NCI-H510A treated with DMSO at 0.1 percent for 48 hours (cell line): ENCODE data around the gene OMP.

ENCODE experiments used
- DNase-seq: peaks from one replicate; lab custom pipeline; 2025; lab: John Stamatoyannopoulos, UW

Gene OMP

DNA sequence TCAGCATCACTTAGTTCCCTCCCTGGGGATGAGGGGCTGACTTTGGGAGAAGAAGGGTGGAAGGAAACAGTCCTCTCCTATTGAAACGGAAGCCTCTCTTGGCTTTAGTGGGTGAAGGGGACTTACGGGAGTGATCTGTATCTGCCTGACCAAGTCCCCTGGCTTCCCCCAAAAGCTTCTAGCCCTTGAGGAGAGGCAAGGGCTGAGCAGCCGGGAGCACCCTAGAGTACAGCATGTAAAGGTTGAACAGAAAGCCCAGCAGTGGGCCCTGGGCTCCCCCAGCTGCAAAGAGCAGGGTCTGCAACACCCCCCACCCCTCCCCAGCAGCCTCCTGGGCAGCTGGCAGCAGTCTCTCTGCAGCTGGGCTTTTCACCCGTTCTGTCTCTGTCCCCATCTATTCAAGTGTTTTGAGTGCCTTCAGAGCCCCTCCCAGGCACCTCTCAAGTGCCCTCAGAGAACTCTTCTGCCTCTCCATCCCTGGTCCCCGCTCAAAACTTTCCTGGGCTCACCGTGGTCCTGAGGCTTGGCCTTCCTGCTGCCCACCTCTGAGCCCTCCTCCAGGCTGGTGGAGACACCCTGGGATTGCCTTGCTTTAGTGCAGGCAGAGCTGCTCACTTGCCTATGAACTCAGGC, 33.2 kb upstream of the OMP start:
- peak; percentile 50 for DNase-seq

DNA sequence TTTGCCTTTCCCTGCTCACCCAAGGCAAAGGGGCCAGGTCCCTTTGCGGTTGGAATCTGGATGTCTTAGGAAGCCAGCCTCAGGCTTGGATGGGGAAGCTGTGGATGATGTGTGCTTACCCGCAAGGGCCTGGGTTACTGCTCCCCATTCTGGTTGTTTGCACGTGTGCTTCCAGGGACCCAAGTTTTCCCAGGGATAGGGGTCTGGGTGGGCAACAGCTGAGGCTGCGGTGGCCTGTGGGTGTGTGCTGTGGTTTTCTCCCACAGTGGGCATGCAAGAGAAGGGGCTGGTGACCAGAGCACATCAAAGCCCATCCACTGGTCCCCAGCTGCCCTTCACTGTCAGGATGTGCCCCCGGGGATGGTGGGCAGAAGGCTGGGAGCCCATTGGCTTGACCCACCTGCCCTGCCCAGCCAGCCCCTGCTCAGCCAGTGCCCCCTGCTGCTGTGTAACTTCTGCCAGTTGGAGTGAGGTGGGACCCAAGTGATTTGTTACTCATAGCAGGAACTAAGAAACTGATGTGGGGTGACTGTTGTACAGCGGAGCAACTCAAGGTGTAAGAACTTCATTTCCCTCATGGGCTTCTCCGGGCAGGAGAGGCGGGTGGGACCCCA, 32.6 kb upstream of the OMP start:
- no peak for DNase-seq

DNA sequence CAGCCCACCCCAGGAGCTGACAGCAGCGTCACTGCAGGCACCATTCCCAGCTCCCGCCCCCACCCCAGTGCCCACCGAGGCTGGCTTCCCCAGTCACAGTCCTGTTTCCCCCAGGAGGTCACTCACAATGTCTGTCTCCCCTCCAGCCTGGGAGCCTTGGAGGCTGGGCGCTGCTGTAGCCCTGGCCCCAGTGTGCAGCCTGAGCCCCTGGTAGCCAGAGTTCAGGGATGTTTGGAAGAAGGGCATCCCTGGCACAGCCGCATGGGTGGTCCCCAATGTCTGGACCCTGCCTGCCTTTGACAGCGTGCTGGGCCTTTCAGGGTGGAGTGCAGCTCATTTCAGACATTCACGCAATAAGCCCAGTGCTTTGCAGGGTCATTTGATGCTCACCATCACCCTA, 31.6 kb upstream of the OMP start:
- DNase-seq: no peak

DNA sequence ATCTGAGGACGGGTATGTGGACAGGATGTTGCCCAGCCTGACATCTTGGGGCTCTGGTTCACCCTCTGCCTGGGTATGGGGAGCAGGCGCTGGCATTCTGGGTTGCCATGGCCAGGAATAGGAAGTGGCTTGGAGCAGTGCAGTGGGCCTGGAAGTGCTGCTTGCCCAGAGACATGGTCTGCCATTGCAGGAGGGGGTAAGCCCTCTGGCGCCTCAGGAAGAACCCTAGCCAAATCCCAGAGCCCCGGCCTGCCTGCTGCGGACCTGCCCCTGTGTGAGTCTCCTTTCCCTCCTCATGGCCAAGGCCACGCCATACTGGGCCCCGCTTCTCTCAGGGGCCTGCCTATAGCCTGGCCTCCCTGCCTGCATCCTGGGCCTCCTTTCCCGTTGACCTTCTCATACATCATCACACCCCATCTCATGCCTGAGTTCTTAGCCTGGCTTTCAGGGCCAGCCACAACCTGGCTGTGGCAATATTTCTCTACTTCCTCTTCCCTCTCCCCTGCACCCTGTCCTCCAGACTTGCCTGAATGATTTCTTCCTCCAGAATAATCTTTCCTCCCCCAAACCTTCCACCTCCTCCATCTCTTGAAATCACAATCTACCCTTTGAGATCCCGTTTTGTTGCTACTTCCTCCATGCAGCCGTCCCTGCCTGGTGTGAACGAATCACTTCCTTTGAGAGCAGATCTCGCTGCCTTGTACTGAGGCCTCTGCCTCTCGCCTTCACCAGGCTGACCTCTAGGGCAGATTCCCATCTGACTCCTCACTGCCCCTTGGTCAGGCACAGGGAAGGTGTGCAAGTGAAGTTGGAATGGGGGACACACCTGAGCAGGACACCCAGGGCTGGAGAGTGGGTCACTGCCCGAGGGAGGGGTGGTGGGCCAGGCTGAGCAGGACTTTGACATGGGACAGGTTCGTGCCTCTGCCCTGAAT, 30.7 kb upstream of the OMP start:
- DNase-seq: no peak

DNA sequence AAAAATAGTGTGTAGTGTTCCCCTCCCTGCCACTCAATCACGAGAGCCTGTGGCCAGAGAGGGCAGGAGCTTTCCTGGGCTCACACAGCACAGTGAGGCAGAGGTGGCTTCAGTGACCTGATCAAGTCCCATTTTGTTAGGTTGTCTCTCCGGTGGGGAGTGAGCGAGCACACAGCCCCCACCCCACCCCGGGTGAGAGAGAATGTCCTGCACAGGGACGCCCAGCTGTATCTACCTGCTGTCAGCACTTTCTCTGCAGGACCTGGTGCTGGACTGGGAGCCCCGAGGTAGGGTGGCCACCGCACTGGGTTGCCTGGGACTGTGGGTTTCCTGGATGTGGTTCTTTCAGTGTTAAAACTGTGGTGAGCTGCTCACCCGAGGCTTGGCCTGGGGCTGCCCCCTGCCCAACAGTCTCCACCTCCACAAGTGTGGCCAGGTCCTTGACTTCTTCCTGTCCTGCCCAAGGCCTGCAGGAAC, 29.8 kb upstream of the OMP start:
- no peak for DNase-seq

DNA sequence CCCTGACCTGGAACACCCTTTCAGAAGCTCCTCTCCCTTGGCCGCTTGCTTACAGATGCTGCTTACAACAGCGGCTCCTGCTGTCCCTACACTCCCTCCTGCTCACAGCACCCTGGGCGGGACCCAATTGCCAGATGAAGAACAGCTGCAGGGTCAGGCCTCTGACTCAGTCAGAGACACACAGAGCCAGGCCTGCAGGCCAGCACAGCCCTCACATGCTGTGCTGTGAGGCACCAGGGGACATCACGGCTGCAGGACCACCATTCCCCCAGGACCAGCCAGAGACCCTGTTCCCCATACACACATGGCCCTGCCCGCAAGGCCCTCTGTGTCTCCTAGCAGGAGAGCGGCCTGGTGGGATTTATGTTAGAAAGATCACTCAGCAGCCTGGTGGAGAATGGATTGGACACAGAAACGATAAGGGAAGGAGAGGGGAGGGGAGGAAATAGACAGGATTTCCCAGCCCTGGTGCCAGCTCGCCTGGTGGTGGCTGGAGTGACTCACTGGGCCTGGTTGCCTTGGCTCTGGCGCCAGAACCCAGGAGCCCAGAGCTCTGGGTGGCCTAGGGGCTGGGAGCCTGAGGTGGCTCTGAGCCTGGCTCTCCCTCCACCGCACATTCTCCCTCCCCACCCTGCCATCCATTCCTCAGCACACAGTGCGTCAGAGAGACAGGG, 29.2 kb upstream of the OMP start:
- DNase-seq: peak; percentile 39

DNA sequence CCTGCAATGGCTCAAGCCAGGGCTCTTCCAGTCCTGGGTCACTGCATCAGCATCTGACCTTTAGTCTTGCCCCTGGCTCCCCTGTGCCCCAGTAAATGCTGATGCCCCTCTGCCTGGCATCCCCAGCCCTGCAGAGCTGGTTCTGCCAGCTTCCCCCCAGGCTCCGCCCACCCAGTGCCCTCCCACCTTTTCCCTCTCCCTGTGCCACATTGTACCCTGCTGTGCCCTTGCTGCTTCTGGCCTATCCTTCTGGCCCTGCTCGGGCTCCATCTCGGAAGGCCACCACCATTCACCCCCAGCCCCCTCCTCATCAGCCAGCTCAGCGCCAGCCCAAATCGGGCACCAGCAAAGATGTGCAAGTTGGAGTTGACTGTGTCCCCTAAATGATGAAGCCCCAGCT, 28.4 kb upstream of the OMP start:
- peak; percentile 29 for DNase-seq

DNA sequence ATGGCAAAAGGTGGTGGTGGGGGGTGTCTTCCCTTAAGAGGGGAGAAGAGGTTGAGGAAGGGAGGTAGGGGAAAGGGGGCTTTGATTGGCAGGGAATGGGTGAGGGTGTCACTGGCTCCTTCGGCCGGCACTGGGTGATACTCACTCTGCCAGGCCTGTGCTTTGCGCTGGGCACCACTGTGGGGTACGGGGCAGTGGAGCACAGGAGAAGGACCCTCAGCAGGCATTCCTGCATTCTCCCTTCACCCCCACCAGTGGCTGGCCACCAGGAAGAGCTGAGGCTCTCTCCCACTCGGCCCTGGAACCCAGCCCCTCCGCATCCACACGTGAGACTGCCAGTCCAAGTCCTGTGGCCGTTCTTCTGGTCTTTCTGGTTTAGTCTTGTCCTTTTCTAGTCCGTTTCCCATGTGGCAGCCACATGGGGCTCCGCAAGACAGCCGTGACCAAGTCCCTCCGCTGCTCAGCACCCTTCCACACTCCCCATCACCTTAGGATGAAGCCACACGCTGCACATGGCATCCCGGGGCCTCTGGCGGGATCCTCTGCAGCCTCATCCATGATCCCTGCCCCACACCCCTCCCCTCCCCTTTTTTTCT, 27.9 kb upstream of the OMP start:
- DNase-seq: no peak

DNA sequence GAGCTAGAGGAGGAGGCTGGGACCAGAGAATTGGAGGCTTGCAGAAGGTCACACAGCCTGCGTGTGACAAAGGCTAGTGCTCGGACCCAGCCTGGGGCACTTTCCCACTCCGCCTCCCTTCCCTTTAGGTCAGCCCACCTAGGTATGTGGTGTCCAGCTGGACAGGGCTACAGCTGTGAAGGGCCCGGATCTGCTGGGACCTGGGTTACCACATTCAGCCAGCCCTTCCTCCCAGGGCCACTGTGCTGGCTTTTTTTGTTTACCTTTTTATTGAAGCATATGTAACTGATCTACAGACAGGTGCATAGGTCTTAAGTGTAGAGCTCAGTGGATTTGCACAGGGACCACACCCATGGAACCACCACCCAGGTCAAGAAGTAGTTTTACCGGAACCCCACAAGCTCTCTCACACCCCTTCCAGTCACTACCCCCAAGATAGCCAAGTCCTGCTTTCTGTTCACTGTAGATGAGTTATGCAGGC, 27.2 kb upstream of the OMP start:
- DNase-seq: peak; percentile 70

DNA sequence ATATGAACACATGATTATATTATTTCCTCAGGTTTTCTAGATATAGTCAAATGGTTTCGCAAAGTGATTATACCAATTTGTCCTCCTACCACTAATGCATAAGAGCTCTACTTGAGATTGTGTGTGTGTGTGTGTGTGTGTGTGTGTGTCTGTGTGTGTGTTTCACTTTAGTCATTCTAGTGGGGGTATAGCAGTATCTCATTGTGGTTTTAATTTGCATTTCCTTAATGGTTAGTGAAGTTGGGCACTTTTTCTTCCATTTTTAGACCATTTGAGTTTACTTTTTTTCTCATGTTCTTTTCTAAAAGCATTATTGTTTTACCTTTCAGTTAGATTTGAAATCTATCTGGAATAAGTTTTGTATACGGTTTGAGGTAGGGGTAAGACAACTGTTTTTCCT, 23.0 kb upstream of the OMP start:
- DNase-seq: no peak

DNA sequence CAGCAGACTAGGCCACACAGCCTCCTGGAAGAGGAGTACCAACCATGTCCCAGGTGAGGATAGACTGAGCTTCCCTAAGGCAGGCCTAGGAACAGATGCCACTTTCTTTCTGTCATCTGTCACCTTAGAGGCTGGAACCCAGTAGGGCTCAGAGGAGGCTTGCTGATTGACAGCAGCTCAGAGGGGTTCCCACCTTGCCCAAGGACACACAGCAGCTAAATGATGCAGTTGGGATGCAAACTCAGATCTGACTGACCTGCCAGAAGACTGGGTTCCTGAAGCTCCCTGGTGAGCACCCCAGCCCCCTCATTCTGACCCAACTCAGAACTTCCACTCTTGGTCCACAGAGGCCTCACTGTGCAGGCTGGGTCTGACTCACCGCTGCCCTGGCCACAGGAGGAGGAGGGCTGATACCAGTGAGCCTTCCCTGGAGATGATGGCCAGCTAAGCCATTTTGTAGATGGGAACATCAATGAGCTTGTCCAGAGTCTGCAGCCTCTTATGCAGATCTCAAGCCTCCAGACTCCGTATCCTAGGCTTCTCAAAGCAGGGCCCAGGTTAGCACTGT, 21.9 kb upstream of the OMP start:
- DNase-seq: no peak

DNA sequence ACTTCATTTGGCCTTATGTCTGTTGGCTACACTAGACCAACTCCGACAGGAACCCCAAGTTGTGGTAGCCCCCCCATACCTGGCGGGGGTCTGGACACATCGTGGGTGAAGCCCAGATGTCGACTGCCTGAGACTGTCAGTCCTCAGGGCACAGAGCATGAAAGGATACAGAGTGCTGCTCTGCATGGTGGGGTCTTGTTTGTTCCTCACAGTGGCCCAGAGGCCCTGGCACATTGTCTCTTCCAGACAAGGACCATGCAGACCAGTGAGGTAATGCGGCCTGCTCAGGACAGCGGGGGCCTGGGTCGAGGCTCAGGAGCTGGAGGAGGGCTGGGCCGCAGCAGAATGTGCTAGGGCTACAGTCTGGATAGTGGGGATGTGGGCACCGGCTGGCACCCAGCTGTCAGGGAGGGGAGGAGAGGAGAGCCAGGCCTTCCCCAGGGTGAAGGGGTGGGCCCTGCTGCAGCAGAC, 21.2 kb upstream of the OMP start:
- no peak for DNase-seq

DNA sequence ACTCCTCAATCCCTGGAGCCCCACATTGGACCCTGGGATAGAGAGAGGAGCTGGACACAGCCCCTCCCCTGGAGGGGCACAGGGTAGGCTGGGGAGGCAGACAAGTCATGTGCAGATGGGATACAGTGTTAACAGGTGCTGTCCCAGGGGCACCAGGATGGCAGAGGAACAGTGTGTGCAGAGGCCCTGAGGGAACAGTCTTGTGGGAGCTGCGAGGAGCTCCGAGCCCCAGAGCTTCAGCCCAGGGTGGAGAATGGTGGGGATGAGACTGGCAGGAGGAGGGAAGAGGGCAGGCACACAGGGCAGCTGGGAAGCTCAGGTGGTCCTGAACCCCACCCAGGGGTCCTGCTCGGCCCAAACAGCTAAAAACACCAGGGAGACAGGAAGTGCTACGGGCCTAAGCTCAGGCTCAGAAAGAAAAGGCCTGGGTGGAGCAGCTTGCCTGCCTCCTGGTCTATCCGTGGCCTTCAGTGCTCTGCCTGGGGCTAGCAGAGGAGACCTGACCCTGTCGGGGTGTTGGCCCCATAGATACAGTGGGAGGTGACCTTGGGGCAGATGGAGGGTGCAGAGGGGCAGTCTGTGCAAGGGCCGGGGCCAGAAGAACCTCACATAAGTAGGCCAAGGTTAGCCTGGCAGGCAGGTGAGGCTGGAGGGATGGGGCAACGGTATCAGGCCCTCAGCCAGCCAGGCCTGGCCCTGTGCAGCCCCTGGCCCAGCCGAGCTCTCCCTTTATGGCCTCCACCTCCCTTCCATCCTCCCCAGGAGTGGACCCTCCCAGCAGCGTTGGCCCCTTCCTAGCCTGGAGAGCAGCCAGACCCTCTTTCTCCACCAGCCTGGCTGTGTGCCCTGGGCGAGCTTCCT, 20.4 kb upstream of the OMP start:
- DNase-seq: no peak

DNA sequence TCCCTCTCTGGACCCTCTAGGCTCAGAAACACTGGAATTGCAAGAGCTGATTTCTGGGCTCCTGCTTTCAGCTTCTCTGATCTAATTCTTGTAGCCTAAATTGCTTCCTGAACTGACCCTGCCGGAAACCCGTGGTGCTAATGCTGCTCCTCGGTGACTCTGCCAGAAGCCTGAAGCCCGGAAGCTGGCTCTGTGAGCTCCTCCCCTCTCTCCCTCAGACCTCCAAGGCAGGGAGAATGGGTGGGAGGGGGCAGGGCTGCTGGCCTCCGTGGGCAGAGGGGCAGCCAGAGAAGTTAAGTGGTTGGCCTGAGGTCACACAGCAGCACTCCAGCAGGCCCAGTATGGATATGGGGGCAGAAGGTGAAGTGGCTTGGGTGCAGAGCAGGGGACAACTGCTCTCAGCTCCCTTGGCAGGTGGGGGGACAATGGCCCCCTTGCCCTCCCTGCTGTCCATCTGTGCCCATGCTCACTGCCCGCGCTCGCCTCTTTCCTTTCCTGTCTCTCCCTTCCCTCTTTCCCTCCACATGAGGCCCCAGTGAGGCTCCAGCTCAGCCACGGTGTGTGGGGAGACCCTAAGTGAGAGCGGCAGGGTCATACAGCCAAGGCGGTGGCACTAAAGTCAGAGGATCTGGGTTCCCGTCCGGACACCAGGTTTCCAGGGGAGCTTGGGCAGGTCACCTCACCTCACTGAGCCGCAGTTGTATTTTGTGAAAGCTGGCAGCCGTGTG, 19.6 kb upstream of the OMP start:
- DNase-seq: no peak

DNA sequence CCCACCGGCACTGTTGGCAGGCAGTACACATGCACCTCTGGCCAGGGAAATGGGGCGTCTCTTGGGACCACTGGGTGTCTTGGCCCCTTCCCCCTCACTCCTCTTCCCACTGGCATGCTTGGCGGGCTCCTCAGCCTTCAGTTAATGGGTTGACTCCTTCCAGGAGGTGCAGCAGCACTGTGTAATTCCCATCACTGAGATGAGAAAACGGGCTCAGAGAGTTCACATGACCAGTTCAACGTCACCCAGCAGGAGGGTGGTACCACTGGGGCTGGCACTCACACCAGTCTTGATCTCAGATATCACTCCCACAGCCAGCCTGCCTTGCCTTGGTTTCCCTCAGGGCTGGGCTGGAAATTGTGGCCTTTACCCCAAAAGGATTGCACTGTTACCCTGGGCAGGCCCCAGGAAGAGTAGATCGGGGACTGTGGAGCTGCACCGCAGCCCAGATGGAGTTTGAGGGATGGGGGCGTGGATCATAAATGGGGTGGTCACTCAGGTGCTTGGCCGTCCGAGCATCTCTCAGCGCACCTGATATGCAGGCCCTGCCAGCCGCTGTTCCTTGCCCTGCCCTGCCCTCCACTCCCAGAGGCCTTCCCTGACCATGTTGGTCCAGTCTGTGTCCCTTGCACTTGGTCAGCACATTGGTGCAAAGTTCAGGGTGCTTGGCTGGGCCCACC, 18.9 kb upstream of the OMP start:
- DNase-seq: no peak

DNA sequence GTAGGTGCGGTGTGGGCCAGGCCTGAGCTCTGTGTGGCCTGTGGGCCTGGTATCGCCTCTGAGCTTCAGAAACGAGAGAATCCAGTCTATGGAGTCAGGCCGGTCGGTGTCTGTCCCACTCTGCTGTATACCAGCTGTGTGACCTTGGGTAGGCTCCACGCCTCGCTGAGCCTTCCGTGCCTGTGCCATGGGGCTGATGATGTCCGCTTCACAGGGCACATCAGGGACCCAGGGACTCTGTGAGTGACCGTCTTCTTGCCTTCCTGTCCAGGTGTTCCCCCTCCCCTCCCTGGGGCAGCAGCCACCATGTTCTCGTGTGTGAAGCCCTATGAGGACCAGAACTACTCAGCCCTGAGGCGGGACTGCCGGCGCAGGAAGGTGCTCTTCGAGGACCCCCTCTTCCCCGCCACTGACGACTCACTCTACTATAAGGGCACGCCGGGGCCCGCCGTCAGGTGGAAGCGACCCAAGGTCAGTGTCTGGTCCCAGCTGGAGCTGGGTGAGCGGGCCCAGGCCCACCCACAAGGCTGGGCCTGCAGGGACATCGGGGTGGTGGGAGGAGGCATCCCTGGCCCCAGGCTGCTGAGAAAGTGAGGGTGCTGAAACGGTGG, 18.0 kb upstream of the OMP start:
- DNase-seq: no peak

DNA sequence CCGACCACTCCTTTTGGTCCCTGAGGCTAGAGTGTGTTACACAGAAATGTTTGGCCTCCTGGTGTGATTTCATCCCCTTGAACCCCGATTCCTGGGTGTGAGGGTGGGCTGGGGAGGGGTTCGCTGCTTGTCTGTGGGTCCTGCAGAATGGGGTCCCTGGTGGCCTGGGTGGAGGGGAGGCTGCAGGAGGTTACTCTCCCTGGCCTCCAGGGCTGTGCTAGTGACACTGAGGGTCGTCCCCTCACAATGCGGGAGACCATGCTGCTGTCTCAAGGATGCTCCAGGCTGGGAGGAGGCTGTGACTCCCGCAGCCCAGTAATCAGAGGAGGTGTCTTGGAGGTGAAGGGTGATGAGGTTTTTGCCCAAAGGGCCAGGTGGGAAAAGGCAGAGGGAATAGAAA, 17.0 kb upstream of the OMP start:
- DNase-seq: no peak
